Right renal pelvis (tissue), 4 donors: ENCODE data around the gene CCDC12. TPM values are rescaled to one million over a fixed set of nuclear protein-coding genes. Genes with fewer than 3 reads are reported as not detected.
A peak's percentile ranks its signal among the peaks of the same experiment; 100 is the strongest.

Source experiments
- DNase-seq, 4 donors: peaks; one replicate each; pipeline ENCODE4 v3.0.0-alpha.2; 2013; ENCODE audit warnings: low read depth in 4 of 4, low spot score in 3 of 4, missing footprints in 1 of 4
- polyA plus RNA-seq, 4 donors: library from polyadenylated mRNA; unstranded; fragments of 120-200 nt; gene quantifications; one replicate each; pipeline ENCODE4 v1.2.1, GENCODE V29; 2013; ENCODE audit not compliant: insufficient read length in 4 of 4

Gene CCDC12
- polyA plus RNA-seq, 4 donors, result 45.9 to 60.6 (median 51.2) TPM

DNA sequence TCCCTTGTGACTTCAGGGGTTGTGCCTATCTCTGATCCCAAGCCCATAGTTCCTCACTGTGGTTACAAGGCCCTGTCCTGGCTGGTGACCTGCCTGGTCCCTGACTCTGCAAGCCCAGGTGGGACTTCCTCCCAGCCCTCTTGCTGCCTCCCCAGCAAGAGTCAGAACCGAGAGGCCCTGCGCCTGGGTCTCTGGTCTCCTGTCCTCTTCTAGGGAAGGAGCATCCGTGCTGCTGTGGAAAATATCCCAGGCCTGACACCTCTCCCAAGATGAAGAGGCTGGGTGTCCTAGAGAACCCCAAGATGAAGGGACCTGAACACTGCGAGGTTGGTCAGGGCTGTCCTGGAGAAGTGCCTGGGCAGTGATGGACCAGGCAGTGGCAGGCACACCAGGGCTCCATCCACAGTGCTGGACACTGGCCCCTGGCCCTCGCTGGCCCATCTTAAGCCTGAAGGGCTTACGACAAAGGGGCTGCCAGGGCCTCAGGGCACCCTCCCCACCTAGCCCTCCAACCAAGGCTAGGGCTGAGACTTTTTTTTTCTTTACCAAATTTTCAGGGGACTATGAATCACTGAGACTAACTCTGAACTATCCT, 66.3 kb downstream of the CCDC12 start:
- no peak for DNase-seq

DNA sequence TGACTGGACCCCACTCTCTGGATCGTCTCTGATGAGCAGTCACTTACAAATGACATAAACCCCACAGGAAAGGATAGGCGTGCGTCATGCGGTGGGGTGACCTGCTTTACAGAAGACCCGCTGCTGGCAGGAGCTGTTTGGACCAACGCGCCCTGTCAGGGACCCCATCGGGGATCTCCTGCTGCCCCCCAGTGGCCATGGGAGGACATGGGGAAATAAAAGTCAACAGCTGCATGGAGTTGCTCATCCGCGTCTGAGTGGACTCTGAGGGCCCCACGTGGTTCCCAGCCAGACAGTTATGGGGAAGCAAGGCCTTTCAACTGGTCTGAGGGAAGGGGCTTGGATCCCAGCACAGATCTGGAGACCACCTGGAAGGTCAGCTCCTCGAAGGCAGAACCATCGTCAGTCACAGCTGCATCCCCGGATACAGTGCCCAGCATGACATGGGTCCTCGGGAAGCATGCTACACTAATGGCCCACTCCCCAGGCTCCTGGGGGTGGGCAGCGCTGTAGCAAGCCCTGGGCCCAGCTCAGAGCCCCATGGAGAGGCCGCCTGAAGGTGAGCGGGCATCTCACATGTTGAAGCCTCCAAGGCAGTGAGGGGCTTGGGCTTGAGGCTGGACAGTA, 66.9 kb downstream of the CCDC12 start:
- peak; percentile 78 to 84 (median 80) for DNase-seq

DNA sequence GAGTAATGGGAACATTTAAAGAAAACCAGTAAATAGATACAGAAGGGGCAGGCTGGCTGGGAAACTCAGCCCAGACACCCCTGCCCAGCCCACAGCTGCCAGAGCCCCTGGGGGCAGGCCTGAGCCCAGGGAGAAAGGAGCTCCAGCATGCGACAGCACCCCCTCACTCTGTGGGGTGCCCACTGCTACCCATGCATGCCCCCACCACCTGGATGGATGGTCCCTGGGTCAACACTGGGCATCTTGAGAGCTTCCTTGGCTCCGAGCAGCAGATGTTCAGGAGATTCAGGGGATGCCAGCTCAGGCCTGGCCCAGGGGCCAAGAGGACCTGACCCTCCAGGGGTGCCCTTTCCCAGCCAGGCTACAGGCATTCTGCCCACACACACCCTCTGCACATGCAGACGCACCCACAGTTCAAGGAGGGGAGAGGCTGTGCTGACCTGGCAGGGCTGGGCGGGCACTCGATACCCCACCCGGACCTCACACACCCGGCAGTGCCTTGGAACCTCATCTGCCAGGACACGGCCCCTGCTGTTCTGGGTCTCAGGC, 67.5 kb downstream of the CCDC12 start:
- DNase-seq, result no peak

DNA sequence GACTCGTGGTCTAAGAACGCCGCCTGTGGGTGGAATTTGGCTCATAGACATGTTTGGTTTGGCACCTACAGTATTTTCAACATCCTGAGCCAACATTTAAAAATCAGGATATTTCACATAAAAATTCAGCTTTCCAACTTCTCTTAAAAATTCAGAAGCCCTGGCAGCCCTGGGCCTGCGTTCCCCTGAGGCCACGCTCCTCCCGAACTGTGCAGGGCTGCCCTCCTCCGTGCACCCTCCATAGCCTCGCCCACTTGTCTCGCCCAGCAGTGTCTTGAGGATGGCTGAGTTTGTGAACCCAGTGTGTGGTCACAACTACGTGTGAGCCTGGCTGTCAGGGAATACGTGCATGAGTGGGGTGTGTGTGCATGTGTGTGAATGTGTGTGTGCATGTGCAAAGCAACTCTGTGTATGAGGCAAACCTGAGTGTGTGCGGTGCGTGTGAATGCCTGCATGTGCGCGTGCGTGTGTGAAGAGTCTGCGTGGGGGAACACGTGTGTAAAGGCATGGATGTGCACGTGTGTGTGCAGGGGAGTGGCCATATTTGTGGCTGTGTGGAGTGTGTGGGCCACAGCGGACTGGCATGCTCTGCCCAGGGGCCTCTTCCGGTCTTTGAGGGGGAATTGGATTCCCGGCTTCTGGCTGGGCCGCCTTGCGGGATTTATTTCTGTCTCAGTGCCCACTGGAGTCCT, 68.1 kb downstream of the CCDC12 start:
- DNase-seq, result no peak

DNA sequence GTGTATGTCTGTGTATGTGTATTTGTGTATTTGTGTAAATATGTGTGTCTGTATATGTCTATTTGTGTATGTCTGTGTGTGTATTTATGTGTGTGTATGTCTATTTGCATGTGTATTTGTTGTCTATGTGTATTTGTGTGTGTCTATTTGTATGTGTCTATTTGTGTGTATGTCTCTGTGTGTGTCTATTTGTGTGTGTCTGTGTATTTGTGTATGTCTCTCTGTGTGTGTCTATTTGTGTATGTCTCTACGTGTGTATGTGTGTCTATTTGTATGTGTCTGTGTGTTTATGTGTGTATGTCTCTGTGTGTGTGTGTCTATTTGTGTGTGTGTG, 68.6 kb downstream of the CCDC12 start:
- DNase-seq, result no peak

DNA sequence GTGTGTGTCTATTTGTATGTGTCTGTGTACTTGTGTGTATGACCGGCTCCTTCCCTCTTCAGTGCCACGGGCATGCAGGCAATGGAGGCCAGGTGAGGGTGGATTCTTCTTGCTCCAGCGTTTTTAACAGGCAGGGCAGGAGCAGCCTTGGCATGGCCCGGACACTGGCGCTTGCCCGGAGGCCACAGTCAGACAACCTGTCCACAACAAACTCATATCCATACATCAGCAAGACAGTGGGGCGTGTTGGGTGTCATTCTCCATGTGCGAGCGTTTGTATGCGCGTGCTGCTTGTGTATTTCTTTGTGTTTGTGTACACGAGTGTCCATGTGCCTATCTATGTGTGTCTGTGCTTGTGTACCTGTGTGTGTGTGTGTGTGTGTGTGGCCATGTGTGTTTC, 69.3 kb downstream of the CCDC12 start:
- no peak for DNase-seq

DNA sequence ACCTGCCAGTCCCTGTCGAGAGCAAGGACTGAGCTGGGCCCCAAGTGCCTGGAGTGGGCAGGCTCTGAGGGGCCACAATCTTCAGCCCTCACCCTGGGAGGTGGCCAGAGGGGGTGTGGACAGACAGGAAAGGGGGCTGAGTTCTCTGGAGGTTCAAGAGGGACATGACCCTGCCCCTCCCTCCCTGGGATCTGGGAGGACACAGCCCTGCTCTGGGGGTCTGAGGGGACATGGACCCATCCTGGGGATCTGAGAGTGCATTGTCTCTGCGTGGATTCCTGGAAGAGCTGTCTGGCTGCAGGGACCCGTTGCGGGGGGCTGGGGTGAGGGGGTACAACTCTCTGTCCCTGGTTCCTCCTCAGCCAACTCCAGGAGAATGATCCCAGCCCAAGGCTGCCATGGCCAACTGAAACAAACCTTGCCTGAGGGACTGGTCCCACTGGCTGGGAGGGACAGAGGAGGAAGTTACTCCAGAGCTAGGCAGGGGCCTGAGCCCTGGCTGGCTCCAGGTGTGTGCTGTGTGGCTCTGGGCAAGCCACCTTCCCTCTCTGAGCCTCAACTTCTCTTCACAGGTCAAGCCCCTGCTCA, 70.0 kb downstream of the CCDC12 start:
- DNase-seq, result no peak

DNA sequence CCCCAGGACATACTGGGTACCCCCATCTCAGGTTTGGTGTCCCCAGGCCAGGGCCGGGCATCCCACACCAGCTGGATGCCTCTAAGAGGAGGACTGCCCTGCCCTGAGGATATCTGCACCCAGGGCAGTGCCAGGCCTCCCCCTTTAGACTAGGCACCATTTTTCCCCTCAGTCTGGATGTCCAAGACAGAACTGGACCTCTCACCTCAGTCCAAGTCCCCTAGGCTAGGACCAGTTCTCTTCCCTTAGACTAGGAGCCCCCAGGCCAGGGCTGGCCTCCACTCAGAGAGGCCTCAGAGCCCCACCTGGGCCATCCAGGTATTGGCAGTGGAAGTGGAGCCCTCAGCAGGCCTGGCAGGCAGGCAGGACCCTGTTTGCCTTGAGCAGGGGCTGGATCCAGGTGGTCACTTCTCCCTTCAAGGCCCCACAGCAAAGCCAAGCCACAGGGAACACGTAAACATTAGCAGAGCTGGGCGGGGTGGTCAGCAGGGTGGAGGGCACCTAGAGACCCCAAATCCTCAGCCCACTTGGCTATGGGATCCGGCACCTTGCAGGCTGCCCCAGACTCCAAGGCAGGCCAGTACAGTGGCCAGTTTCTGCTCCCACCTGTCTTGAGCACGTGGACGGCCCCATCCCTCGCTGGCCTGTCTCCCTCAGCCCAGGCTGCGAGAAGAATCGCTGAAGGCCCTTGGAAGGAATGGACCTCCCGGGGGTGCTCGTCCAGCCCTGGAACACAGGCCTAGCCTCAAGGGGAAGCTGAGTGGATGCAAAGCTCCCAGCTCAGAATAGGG, 70.7 kb downstream of the CCDC12 start:
- DNase-seq, result no peak

DNA sequence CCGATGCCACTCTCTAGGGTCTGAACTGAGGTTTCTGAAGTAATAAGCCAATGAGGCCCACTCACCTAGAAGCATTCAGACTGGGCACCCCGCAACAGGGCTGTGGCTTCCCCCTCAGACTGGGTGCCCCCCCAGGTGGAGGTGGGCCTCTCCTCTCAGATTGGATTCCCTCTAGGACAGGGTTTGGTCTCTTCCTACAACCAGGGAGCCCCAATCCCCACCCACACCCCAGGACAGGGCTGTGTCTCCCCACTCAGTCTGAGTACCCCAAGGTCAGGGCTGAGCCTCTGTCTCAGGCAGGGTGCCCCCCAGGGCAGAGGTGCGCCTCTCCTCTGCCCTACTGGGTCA, 71.4 kb downstream of the CCDC12 start:
- no peak for DNase-seq

DNA sequence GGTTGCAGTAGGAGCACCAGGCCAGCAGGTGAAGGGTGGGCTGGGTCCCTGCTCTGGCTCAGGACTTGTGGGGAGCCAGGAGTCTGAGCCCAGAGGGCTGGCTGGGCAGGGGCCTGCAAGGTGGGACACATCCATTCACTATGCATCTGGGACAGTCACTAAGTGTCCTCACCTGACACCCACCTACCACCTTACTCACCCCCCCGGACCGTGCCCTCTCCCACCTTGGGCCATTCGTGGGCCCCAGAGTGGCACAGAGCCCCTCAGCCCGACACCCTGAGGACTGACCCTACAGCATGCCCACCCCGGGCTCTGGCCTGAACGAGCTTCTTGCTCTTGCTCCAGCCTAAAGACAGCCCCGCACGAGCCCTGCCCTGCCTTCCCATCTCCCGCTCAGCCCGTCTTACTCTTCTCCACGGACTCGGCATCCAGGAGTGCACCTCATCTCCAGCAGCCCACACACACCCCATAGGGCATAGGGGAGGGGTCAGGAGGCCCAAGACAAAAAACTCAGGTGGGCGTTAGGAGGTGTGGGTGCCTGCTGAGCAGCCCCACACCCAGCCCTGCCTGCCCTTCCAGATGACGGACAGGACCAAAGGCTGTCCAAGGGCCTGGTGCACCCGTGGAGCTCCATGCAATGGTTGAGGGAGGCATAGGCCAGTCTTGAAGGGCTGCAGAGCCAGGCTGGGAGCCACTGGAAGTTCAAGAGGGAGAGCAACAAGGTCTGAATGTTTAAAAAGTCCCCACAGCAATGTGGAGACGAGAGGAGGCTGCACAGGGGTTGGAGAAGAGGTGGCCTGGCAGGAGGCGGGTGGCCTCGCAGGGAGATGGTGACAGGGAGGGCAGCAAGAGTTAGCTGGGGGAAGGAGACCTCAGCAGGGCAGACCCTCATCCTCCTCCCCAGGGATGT, 72.0 kb downstream of the CCDC12 start:
- DNase-seq, result no peak

DNA sequence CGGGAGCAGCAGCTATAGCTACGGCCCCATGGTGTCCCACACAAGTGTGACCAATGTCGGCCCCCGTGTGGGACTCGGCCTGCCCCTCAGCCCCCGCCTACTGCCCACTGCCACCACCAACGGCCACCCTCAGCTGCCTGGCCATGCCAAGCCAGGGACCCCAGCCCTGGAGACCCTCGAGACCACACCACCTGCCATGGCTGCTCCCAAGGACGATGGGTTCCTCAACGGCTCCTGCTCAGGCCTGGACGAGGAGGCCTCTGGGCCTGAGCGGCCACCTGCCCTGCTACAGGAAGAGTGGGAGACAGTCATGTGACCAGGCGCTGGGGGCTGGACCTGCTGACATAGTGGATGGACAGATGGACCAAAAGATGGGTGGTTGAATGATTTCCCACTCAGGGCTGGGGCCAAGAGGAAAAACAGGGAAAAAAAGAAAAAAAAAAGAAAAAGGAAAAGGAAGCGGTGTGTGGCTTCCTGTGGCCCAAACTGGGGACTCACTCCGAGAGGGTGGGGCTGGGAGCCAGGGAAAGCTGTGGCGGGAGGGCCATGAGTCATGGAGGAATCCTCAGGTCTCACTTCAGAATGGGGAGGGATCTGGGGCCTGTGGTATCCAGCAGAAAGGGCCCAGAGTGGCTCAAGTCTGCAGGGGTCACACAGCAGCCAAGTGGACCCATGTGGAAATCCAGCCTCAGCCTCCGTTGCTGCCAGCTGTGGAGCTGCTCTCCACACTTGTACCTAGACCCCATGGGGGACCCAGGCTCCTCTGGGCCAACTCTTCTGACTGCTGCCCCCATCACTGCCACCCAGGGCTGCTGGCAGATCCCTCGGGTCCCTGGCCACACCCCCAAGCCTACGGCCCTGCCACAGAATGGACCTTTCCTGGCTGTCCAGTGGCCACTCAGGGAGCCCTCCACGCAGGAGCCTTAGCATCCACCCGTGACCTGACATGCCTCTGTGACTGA, 72.9 kb downstream of the CCDC12 start:
- no peak for DNase-seq

DNA sequence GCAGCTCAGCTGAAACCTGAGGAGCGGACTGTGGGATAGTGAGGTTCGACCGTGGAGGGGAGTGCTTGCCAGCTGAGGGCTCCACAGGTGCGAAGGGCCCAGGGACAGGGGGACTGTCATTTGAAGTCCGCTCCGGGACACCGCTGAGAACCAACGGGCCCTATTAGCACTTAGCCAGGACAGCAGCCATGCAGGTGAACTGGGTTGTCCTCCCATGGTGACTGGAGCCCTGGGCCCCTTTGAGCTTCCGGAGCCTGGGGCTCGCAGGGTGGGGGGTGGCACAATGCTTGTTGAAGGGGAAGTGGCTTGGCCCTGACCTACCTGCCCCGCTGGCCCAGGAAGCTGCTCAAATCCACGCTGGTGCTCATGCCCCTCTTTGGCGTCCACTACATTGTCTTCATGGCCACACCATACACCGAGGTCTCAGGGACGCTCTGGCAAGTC, 74.3 kb downstream of the CCDC12 start:
- no peak for DNase-seq

DNA sequence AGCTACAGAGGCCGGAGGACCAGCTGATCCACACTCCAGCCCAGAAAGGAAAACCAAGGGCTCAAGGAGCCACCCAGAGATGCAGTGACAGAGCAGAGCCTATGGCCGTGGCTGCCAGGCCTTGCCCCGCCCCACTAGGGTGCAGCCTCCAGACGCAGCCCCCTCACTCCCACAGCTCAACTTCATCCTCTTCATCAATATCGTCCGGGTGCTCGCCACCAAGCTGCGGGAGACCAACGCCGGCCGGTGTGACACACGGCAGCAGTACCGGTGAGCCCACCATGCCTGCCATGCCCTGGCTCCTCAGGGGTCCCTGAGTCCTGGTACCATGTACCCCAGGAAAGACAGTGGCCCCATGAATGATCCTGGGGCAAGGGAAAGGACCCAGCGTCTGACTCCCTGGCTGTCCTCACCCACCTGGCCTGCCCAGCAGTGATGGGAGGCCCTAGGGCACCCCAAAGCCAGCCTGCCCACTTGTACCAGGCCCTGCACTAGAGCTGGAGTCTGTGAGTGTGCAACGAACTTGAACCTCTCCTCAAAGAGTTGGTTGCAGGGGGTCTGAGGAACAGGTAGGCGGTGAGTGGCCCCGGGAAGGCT, 74.9 kb downstream of the CCDC12 start:
- no peak for DNase-seq

DNA sequence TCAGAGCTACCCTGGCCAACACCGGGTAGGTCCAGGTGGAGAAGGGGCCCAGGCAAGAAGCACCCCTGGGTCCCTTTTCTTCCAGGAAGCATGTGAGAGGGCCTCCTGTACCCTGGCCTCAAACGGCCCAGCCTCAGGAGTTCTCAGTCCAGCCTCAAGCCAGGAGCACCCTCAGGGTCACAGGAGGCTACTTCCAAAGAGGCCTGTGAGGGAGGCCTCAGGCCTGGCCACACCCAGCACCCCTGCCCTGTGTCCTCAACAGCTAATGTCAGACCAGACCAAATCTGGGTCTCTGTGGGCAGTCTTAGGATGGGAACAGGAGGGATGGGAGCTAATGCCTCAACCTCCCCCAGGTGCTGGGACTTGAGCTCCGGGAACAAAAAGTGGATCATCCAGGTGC, 75.5 kb downstream of the CCDC12 start:
- DNase-seq, result no peak

DNA sequence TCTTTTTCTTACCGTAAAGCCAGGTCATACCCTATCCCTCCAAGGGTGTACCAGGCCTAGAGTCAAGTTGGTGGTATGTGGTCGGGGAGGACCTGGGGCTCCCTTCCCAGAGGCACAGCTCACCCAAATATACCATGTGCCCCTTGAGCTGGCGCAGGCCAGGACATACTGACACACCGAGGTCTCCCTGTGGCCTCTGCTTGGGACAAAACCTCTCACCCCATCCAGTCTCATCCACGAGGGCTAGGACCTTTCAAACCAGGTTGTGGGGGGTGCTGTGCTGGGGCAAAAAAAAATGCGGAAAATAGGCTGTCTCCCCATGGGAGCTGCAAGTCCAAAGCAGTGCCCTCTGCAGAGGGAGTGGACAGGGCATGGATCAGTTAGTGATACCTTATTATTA, 76.2 kb downstream of the CCDC12 start:
- no peak for DNase-seq

DNA sequence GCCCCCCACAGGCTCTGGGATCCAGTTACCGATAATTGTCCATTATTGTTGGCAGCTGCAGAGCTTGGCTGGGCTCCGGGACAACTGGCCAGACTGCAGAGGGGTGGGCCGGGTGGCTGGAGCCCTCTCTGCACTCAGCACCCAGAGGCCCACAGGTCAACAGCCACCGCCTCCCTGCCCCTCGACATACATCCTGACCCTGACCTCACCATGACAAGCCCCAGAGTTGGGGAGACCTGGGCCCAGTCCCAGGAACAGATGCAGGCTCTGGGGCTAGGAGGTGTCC, 76.6 kb downstream of the CCDC12 start:
- DNase-seq, result no peak

DNA sequence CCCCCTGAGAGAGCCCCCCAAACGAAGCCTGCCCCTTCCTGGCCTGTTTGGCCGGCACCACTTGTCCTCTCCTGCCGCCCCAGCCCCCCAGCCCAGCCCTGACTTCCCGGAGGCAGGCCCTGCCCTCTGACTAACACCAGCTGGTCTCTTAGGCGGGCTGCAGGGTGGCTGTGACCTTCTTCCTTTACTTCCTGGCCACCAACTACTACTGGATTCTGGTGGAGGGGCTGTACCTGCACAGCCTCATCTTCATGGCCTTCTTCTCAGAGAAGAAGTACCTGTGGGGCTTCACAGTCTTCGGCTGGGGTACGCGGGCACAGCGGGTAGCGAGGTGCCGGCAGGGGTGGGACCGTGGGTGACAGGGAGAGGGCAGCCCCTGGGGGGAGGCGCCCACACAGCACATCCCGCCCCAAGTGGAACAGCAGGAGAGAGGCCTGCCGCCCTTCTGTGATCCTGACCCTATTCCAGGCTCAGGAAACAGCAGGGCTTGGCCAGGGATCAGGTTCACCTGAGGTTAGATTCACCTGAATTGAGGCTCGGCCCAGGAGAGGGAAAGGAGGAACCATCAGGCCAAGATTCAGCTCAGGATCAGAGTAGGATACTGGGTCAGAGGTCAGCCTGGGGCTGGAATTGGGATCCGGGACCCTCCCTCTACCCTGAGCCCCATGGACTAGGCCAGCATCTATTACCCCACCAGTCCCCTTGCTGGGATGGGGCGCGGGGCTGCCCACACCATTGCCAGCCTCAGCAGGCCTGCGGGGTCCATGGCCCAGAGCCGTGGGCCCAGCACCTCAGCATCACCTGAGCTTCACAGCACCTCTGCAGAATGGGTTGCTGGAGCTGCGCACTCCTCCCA, 77.2 kb downstream of the CCDC12 start:
- no peak for DNase-seq
